Esophagus muscularis mucosa (tissue), 4 donors: ENCODE data around the gene MEN1. TPM values are rescaled to one million over a fixed set of nuclear protein-coding genes. Genes with fewer than 3 reads are reported as not detected.

Experiments
- DNase-seq: peaks from one replicate; pipeline ENCODE4 v3.0.0-alpha.2; 2017; ENCODE audit errors: extremely low spot score
- H3K27ac ChIP-seq, 4 donors: fragments of 200-600 bp; sonication (generic); replicated peaks in 1 of 4; 1 replicate in 3 of 4; 2 replicates in 1 of 4; pipeline ENCODE4 v1.5.1; 2016 to 2019; ENCODE audit warnings: mild to moderate bottlenecking in 1 of 4
- H3K27me3 ChIP-seq, 4 donors: fragments of 200-600 bp; sonication (generic); one replicate each; pipeline versions ENCODE4 v1.5.1 to v1.6.0; 2016 to 2019
- H3K36me3 ChIP-seq, 4 donors: fragments of 200-600 bp; sonication (generic); one replicate each; pipeline ENCODE4 v1.5.1; 2016 to 2019
- H3K4me1 ChIP-seq, 4 donors: fragments of 200-600 bp; sonication (generic); one replicate each; pipeline ENCODE4 v1.5.1; 2016 to 2019
- H3K4me3 ChIP-seq, 4 donors: fragments of 200-600 bp; sonication (generic); 1 replicate in 2 of 4; 2 replicates in 2 of 4; pipeline ENCODE4 v1.5.1; 2016 to 2019; ENCODE audit warnings: mild to moderate bottlenecking in 4 of 4, moderate library complexity in 1 of 4
- H3K9me3 ChIP-seq, 4 donors: fragments of 200-600 bp; sonication (generic); 1 replicate in 3 of 4; 2 replicates in 1 of 4; pipeline ENCODE4 v1.5.1; 2016 to 2019
- CTCF ChIP-seq, 3 experiments: fragments of 200-600 bp in 2 of 3; fragments of 450-650 bp in 1 of 3; sonication (generic) in 2 of 3; IDR thresholded peaks; one replicate each; pipeline ENCODE4 v1.5.1; 2017 to 2019; ENCODE audit warnings: antibody characterized with exemption in 3 of 3, mild to moderate bottlenecking in 2 of 3, moderate library complexity in 1 of 3
- EP300 ChIP-seq: sonication (generic); formaldehyde crosslinking; IDR thresholded peaks from one replicate; pipeline ENCODE4 v1.6.1; 2017; ENCODE audit warnings: antibody characterized with exemption
- POLR2A ChIP-seq: fragments of 450-650 bp; IDR thresholded peaks from one replicate; pipeline ENCODE4 v1.6.1; 2017; ENCODE audit warnings: antibody characterized with exemption, moderate library complexity, mild to moderate bottlenecking, low read depth
- POLR2AphosphoS5 ChIP-seq, 2 donors: sonication (generic); formaldehyde crosslinking; IDR thresholded peaks; one replicate each; pipeline ENCODE4 v1.6.1; 2017; ENCODE audit warnings: antibody characterized with exemption in 2 of 2
- WGBS: methylation state at CpG from one replicate; pipeline ENCODE4 v1.1.5; 2018; 5-methylcytosine and 5-hydroxymethylcytosine counted together
- intact Hi-C: fragments of 100-400 bp; cut with DNase I; formaldehyde crosslinking; loops from one replicate; pipeline ENCODE4 v1.15.1; 2023
- total RNA-seq, 4 donors: library from RNA; depleted of rRNA; stranded (reverse); fragments of >200 nt; gene quantifications; one replicate each; pipeline versions ENCODE4 v1.1.0 to v1.2.1, GENCODE V29; 2016

Gene MEN1
- total RNA-seq, 4 donors from 2014 or later, result 10.4 to 18.7 (median 11.5) TPM

GRCh38 chr11:64814712-64815187 is 4.4 kb upstream of the MEN1 start:
- Histone ChIP-seq H3K36me3 (no peaks in the 10 kb centered on the region), H3K4me1 (peaks cover 3 to 7% (median 5%) of the 10 kb centered on the region in 4 donors), H3K27me3 (no peaks in the 10 kb centered on the region), H3K27ac (no peak overlapping the region), H3K9me3 (no peaks in the 10 kb centered on the region), H3K4me3 (no peak overlapping the region)
- no peak for TF ChIP-seq POLR2AphosphoS5 (IDR thresholded peaks at IDR 0.05)
- no peak for TF ChIP-seq POLR2A
- TF ChIP-seq EP300, result no peak
- no peak for TF ChIP-seq CTCF (IDR thresholded peaks at IDR 0.05)
- WGBS, result 71% methylated on average over 7 of the region's 7 CpGs
- intact Hi-C loops, result no loop called here
- no peak for DNase-seq

DNA sequence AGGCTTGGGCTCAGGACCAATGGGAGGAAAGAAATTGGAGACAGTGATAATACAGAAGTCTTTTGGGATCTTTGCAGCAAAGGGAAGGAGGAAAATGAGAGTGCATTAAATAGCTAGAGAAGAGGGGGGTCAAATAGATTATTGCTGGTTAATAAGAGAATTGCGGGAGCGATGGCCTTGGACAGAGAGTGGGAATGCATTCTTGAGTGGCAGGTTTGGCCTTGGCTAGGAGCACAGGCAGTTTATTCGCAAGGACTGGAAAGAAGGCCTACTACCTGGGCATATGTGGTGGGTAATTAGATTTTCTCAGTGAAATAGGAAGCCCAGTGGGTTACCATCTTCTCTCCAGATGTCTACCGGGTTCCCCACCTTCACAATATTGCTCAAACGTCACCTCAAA is 3.5 kb upstream of the MEN1 start:
- Histone ChIP-seq H3K36me3 (no peaks in the 10 kb centered on the region), H3K4me1 (peaks cover 12 to 16% (median 14%) of the 10 kb centered on the region in 4 donors), H3K27me3 (no peaks in the 10 kb centered on the region), H3K9me3 (no peaks in the 10 kb centered on the region), H3K4me3 (no peak overlapping the region), H3K27ac (no peak overlapping the region)
- intact Hi-C loops, result no loop called here
- WGBS, result 90% methylated on average over 5 of the region's 5 CpGs
- DNase-seq, result no peak
- TF ChIP-seq EP300 (no peak), CTCF (IDR thresholded peaks at IDR 0.05) (no peak), POLR2A (no peak), POLR2AphosphoS5 (IDR thresholded peaks at IDR 0.05) (no peak)

DNA sequence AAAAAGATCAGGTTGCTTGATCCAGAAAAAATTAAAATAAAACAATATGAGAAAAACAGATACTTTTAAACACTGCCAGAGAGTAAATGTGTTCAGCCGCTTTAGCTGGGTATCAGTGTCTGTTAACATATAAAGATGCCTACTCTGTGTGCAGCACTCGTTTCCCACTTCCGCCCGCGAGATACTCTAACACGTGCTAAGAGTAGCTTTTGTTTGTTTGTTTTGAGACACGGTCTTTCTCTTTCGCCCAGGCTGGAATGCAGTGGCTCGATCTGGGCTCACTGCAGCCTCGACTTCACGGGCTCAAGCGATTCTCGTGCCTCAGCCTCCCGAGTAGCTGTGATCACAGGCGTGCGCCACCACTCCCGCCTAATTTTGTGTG is 531 bp upstream of the MEN1 start:
- DNase-seq, result no peak
- Histone ChIP-seq H3K4me3 (peak overlapping the region; percentile 62 to 95 (median 86)), H3K27me3 (no peaks in the 10 kb centered on the region), H3K27ac (peak overlapping the region; percentile 69 to 86 (median 80)), H3K36me3 (peaks cover 0 to 20% (median 19%) of the 10 kb centered on the region in 4 donors), H3K9me3 (no peaks in the 10 kb centered on the region), H3K4me1 (peaks cover 13 to 32% (median 19%) of the 10 kb centered on the region in 4 donors)
- 56% methylated on average over 17 of the region's 17 CpGs for WGBS
- TF ChIP-seq CTCF (IDR thresholded peaks at IDR 0.05) (no peak), EP300 (no peak), POLR2A (no peak), POLR2AphosphoS5 (IDR thresholded peaks at IDR 0.05) (no peak)
- intact Hi-C loops, result no loop called here

DNA sequence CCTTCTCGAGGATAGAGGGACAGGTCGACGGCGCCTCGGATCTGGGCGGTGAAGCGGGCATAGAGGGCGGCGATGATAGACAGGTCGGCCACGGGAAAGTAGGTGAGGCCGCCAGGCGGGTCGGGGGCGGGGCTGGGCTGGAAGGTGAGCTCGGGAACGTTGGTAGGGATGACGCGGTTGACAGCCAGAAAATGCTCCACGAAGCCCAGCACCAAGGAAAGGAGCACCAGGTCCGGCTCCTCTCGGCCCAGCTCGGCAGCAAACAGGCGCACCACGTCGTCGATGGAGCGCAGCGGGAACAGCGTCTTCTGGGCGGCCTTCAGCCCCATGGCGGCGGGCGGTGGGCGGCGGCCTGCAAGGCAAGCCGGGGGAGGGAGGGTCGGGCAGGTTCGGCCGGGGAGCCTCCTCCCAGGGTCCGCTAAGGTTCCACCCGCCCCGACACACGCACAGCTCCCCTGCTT is 540 bp downstream of the MEN1 start:
- intact Hi-C loops, result no loop called here
- DNase-seq, result no peak
- 13% methylated on average over 22 of the region's 44 CpGs for WGBS

More for the DNA sequence above, 540 bp downstream of the MEN1 start:
- H3K27me3 ChIP-seq, result no peaks in the 10 kb centered on the region
- H3K4me3 ChIP-seq, result peak overlapping the region; percentile 62 to 95 (median 86)
- H3K36me3 ChIP-seq, result peaks cover 5 to 31% (median 29%) of the 10 kb centered on the region in 4 donors
- H3K4me1 ChIP-seq, result peaks cover 13 to 32% (median 19%) of the 10 kb centered on the region in 4 donors
- TF ChIP-seq CTCF (IDR thresholded peaks at IDR 0.05) (no peak), POLR2A (no peak), EP300 (no peak), POLR2AphosphoS5 (IDR thresholded peaks at IDR 0.05) (no peak)
- peak overlapping the region; percentile 69 to 86 (median 80) for H3K27ac ChIP-seq
- no peaks in the 10 kb centered on the region for H3K9me3 ChIP-seq
